ENCODE measurements around the gene CYB561. TPM values are rescaled to one million over a fixed set of nuclear protein-coding genes. Genes with fewer than 3 reads are reported as not detected.
A peak's percentile ranks its signal among the peaks of the same experiment; 100 is the strongest.

The CYB561 gene
- total RNA-seq, 3 donors from 2014 or later: 6.4 to 9.9 (median 8.8) TPM

- H3K36me3 Mint-ChIP-seq (ENCODE audit: insufficient read depth): peaks cover 6% of the 10 kb centered on the region
- ATAC-seq (peak; percentile 67 to 71), DNase-seq (no peak)
- peaks cover 7% of the 10 kb centered on the region for H3K4me1 Mint-ChIP-seq (ENCODE audit: low read depth)
- no peaks in the 10 kb centered on the region for H3K9me3 Mint-ChIP-seq
- H3K4me3 Mint-ChIP-seq: no peak overlapping the region
- no peaks in the 10 kb centered on the region for H3K27me3 Mint-ChIP-seq (ENCODE audit: low read depth)
These were observed 40.3 kb downstream of the CYB561 start for GRCh38 chr17:63405741-63406261.

- peaks cover 7% of the 10 kb centered on the region for H3K4me1 Mint-ChIP-seq (ENCODE audit: low read depth)
- no peak for DNase-seq
- H3K4me3 Mint-ChIP-seq: no peak overlapping the region
- ATAC-seq: no peak
- H3K9me3 Mint-ChIP-seq: no peaks in the 10 kb centered on the region
- H3K27me3 Mint-ChIP-seq (ENCODE audit: low read depth): no peaks in the 10 kb centered on the region
- peaks cover 6% of the 10 kb centered on the region for H3K36me3 Mint-ChIP-seq (ENCODE audit: insufficient read depth)
These were observed 41.1 kb downstream of the CYB561 start for GRCh38 chr17:63405020-63405419.

- DNase-seq (no peak), ATAC-seq (no peak)
- Mint-ChIP-seq H3K4me1 (ENCODE audit: low read depth) (peaks cover 7% of the 10 kb centered on the region), H3K36me3 (ENCODE audit: insufficient read depth) (peaks cover 6% of the 10 kb centered on the region), H3K4me3 (no peak overlapping the region), H3K9me3 (no peaks in the 10 kb centered on the region), H3K27me3 (ENCODE audit: low read depth) (no peaks in the 10 kb centered on the region)
These were observed 43.5 kb downstream of the CYB561 start for GRCh38 chr17:63402431-63403212.

- H3K9me3 Mint-ChIP-seq: no peaks in the 10 kb centered on the region
These were observed 46.2 kb downstream of the CYB561 start for GRCh38 chr17:63399856-63400255.

GRCh38 chr17:63399316-63399715 lies 46.8 kb downstream of the CYB561 start:
- Mint-ChIP-seq H3K4me1 (ENCODE audit: low read depth) (no peaks in the 10 kb centered on the region), H3K36me3 (ENCODE audit: insufficient read depth) (peaks cover 16% of the 10 kb centered on the region), H3K9me3 (no peaks in the 10 kb centered on the region), H3K27me3 (ENCODE audit: low read depth) (no peaks in the 10 kb centered on the region), H3K4me3 (no peak overlapping the region)
- no peak for ATAC-seq
- DNase-seq: no peak

More at GRCh38 chr17:63399856-63400255, 46.2 kb downstream of the CYB561 start:
- Mint-ChIP-seq H3K27me3 (ENCODE audit: low read depth) (no peaks in the 10 kb centered on the region), H3K4me1 (ENCODE audit: low read depth) (no peaks in the 10 kb centered on the region), H3K36me3 (ENCODE audit: insufficient read depth) (peaks cover 11% of the 10 kb centered on the region), H3K4me3 (no peak overlapping the region)
- no peak for DNase-seq
- no peak for ATAC-seq

- H3K36me3 Mint-ChIP-seq (ENCODE audit: insufficient read depth): peaks cover 20% of the 10 kb centered on the region
- ATAC-seq: no peak
- no peaks in the 10 kb centered on the region for H3K9me3 Mint-ChIP-seq
- H3K4me3 Mint-ChIP-seq: no peak overlapping the region
- H3K27me3 Mint-ChIP-seq (ENCODE audit: low read depth): no peaks in the 10 kb centered on the region
- H3K4me1 Mint-ChIP-seq (ENCODE audit: low read depth): no peaks in the 10 kb centered on the region
- DNase-seq: no peak
These were observed 47.4 kb downstream of the CYB561 start for GRCh38 chr17:63398680-63399079.

- Mint-ChIP-seq H3K9me3 (no peaks in the 10 kb centered on the region), H3K4me3 (no peak overlapping the region), H3K27me3 (ENCODE audit: low read depth) (no peaks in the 10 kb centered on the region), H3K4me1 (ENCODE audit: low read depth) (no peaks in the 10 kb centered on the region), H3K36me3 (ENCODE audit: insufficient read depth) (peaks cover 22% of the 10 kb centered on the region)
- no peak for DNase-seq
- no peak for ATAC-seq
These were observed 50.9 kb downstream of the CYB561 start for GRCh38 chr17:63395075-63395805.

GRCh38 chr17:63390090-63390489 lies 56.0 kb downstream of the CYB561 start:
- Mint-ChIP-seq H3K4me1 (ENCODE audit: low read depth) (no peaks in the 10 kb centered on the region), H3K9me3 (no peaks in the 10 kb centered on the region), H3K4me3 (no peak overlapping the region), H3K36me3 (ENCODE audit: insufficient read depth) (peaks cover 22% of the 10 kb centered on the region), H3K27me3 (ENCODE audit: low read depth) (no peaks in the 10 kb centered on the region)
- no peak for DNase-seq
- ATAC-seq: no peak

GRCh38 chr17:63387656-63388340 lies 58.3 kb downstream of the CYB561 start:
- Mint-ChIP-seq H3K36me3 (ENCODE audit: insufficient read depth) (peaks cover 11% of the 10 kb centered on the region), H3K27me3 (ENCODE audit: low read depth) (no peaks in the 10 kb centered on the region), H3K4me1 (ENCODE audit: low read depth) (no peaks in the 10 kb centered on the region), H3K9me3 (no peaks in the 10 kb centered on the region), H3K4me3 (no peak overlapping the region)
- DNase-seq: no peak
- ATAC-seq: no peak

GRCh38 chr17:63382826-63383225 lies 63.3 kb downstream of the CYB561 start:
- Mint-ChIP-seq H3K27me3 (ENCODE audit: low read depth) (no peaks in the 10 kb centered on the region), H3K9me3 (peaks cover under 1% of the 10 kb centered on the region), H3K4me3 (no peak overlapping the region), H3K4me1 (ENCODE audit: low read depth) (no peaks in the 10 kb centered on the region), H3K36me3 (ENCODE audit: insufficient read depth) (peaks cover 13% of the 10 kb centered on the region)
- ATAC-seq (no peak), DNase-seq (no peak)

Other genes with a start within 250 kb of the CYB561 start
- gene ACE, start 30.8 kb upstream of the CYB561 start, total RNA-seq: under 1 TPM; 0.10 to 0.32 (median 0.24) TPM
- not detected for gene KCNH6, start 77.1 kb upstream of the CYB561 start, total RNA-seq
- gene DCAF7, start 104.2 kb upstream of the CYB561 start, total RNA-seq: 10 to 100 TPM; 82.1 to 89.7 (median 86.0) TPM
- 10 to 100 TPM; 38.9 to 47.0 (median 40.7) TPM for gene TACO1, start 154.6 kb upstream of the CYB561 start, total RNA-seq
- 10 to 100 TPM; 17.9 to 21.6 (median 17.9) TPM for gene MAP3K3, start 176.1 kb upstream of the CYB561 start, total RNA-seq